Uterus (tissue), 4 donors: Measurements from ENCODE around the gene STPG4. TPM values are rescaled to one million over a fixed set of nuclear protein-coding genes. Genes with fewer than 3 reads are reported as not detected.
A peak's percentile ranks its signal among the peaks of the same experiment; 100 is the strongest.

Experiments used
- DNase-seq, 2 donors: peaks; one replicate each; pipeline ENCODE4 v3.0.0-alpha.2; 2019 to 2020
- H3K27ac ChIP-seq, 2 donors: fragments of 200-600 bp; sonication (generic); 1 replicate in 1 of 2; 2 replicates in 1 of 2; pipeline ENCODE4 v1.5.1; 2016 to 2018
- H3K27me3 ChIP-seq, 2 donors: fragments of 200-600 bp; sonication (generic); one replicate each; pipeline ENCODE4 v1.5.1; 2018 to 2019; ENCODE audit warnings: control low read depth in 1 of 2
- H3K36me3 ChIP-seq, 2 donors: fragments of 200-600 bp; sonication (generic); one replicate each; pipeline ENCODE4 v1.5.1; 2019; ENCODE audit warnings: control low read depth in 1 of 2
- H3K4me1 ChIP-seq, 2 donors: fragments of 200-600 bp; sonication (generic); one replicate each; pipeline ENCODE4 v1.5.1; 2018 to 2019; ENCODE audit warnings: control low read depth in 1 of 2
- H3K4me3 ChIP-seq, 2 donors: fragments of 200-600 bp; sonication (generic); 1 replicate in 1 of 2; 2 replicates in 1 of 2; pipeline ENCODE4 v1.5.1; 2018 to 2019; ENCODE audit warnings: mild to moderate bottlenecking in 1 of 2
- H3K9me3 ChIP-seq, 2 donors: fragments of 200-600 bp; sonication (generic); one replicate each; pipeline ENCODE4 v1.5.1; 2019; ENCODE audit warnings: control low read depth in 1 of 2
- POLR2A ChIP-seq, 2 donors: fragments of 450-650 bp; IDR thresholded peaks; one replicate each; pipeline ENCODE4 v1.6.1; 2016; ENCODE audit warnings: antibody characterized with exemption in 2 of 2, mild to moderate bottlenecking in 1 of 2, moderate library complexity in 1 of 2
- intact Hi-C: fragments of 100-400 bp; cut with DNase I; formaldehyde crosslinking; loops from one replicate; pipeline ENCODE4 v1.15.1; 2023; ENCODE audit warnings: low total_unique reads
- total RNA-seq, 4 donors: library from RNA; depleted of rRNA in 3 of 4; stranded (reverse); fragments of >200 nt in 3 of 4; gene quantifications; one replicate each; pipeline versions ENCODE4 v1.1.0 to v1.2.4, GENCODE V29; 2014 to 2023
- TF ChIP-seq, protein P1 (sequence below), 4 experiments: fragments of 200-600 bp in 2 of 4; fragments of 450-650 bp in 2 of 4; sonication (generic) in 2 of 4; IDR thresholded peaks; one replicate each; pipeline ENCODE4 v1.5.1; 2016 to 2019; ENCODE audit warnings: antibody characterized with exemption in 4 of 4, mild to moderate bottlenecking in 2 of 4, moderate library complexity in 1 of 4
- donor health status: DM: yes; HTN: yes; CAD: no.

Gene STPG4
- total RNA-seq, 4 donors from 2014 or later, result 1.0 TPM; not detected in 3

DNA sequence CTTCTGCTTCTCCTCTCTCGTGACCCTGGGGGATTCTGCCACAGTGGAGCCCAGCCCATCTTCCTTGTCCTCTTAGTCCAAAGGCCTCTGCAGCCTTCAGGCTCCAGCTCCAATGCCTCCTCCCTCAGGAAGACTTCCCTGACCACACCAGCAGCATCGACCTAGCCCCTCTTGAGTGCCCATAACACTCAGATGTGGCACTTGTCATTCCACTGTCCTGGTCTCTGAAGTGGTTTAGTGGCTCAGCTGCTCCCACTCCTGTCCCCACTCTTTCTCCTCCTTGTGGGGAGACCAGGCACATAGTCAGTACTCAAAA, 97.5 kb downstream of the STPG4 start:
- Histone ChIP-seq H3K27ac (peak overlapping the region; percentile 87), H3K4me1 (peaks cover 17 to 50% of the 10 kb centered on the region in 2 donors), H3K9me3 (no peaks in the 10 kb centered on the region), H3K36me3 (no peaks in the 10 kb centered on the region), H3K27me3 (no peaks in the 10 kb centered on the region), H3K4me3 (no peak overlapping the region)
- peak in 1 of 2 donors; percentile 10 for TF ChIP-seq POLR2A (IDR thresholded peaks at IDR 0.05)
- TF ChIP-seq, protein P1, sequence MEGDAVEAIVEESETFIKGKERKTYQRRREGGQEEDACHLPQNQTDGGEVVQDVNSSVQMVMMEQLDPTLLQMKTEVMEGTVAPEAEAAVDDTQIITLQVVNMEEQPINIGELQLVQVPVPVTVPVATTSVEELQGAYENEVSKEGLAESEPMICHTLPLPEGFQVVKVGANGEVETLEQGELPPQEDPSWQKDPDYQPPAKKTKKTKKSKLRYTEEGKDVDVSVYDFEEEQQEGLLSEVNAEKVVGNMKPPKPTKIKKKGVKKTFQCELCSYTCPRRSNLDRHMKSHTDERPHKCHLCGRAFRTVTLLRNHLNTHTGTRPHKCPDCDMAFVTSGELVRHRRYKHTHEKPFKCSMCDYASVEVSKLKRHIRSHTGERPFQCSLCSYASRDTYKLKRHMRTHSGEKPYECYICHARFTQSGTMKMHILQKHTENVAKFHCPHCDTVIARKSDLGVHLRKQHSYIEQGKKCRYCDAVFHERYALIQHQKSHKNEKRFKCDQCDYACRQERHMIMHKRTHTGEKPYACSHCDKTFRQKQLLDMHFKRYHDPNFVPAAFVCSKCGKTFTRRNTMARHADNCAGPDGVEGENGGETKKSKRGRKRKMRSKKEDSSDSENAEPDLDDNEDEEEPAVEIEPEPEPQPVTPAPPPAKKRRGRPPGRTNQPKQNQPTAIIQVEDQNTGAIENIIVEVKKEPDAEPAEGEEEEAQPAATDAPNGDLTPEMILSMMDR (IDR thresholded peaks at IDR 0.05), result no peak
- intact Hi-C loops, result no loop called here
- DNase-seq, result no peak

DNA sequence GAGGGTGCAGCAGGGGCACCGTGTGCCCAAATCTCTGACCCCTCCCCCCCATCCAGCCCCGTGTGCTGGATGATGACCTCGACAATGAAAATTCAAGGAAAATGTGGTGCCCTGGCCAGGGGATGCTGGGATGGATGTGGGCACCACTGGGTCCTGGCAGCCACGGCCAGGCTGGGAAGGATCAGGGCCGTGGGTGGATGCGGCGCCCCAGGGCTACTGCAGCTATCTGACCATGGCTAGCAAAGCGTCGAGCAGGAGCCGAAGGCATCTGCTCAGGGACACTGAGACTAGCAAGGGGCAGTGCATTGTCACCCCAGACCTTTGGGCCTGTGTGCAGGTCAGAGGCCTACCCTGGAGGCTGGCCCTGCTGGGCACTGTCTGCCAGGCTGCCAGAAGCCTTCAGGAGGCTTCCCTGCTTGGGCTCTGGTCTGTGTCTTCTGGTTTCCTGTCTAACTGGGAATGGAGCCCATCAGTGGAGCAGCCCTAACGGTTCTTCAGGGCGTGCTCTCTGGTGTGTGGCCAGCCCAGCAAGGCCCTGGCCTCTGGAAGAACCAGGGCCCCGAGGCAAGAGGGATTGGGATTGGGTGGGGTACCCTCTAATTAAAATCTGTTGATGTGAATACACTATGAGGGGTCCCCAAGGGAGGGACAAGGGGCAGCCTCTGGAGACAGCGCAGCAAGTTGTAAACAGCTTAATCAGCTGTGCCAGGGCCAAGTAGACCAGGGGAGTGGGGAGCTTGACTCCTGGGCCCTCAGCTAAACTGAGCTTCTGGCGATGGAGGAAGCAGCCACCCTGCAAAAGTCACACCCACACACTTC, 98.0 kb downstream of the STPG4 start:
- H3K4me1 ChIP-seq, result peaks cover 17 to 45% of the 10 kb centered on the region in 2 donors
- no peaks in the 10 kb centered on the region for H3K9me3 ChIP-seq
- H3K27ac ChIP-seq, result peak overlapping the region; percentile 87
- TF ChIP-seq, protein P1 (IDR thresholded peaks at IDR 0.05), result no peak
- TF ChIP-seq POLR2A (IDR thresholded peaks at IDR 0.05), result no peak
- peak in 1 of 2 donors; percentile 57 for DNase-seq
- H3K36me3 ChIP-seq, result no peaks in the 10 kb centered on the region
- H3K4me3 ChIP-seq, result no peak overlapping the region
- no peaks in the 10 kb centered on the region for H3K27me3 ChIP-seq
- intact Hi-C loops, result no loop called here

DNA sequence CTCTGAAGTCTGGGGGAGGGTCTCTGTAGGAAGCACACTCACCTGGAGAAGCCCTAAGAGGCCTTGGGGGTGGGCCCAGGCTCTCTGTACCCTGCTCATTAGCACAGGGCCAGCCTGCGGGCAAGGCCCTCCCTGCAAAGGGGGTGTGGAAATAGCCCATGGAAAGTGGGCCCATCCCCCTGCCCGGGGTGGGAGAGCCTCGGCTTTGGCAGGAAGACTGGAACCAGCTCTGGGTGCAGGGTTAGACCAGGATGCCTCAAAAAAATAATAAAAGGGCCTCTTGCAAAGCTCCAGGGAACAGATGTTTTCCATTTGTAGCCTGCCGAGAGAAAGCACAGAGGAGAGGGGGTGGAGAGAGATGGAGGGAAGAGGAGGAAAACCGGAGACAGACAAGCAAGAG, 98.7 kb downstream of the STPG4 start:
- H3K4me1 ChIP-seq, result peaks cover 17 to 45% of the 10 kb centered on the region in 2 donors
- intact Hi-C loops, result no loop called here

DNA sequence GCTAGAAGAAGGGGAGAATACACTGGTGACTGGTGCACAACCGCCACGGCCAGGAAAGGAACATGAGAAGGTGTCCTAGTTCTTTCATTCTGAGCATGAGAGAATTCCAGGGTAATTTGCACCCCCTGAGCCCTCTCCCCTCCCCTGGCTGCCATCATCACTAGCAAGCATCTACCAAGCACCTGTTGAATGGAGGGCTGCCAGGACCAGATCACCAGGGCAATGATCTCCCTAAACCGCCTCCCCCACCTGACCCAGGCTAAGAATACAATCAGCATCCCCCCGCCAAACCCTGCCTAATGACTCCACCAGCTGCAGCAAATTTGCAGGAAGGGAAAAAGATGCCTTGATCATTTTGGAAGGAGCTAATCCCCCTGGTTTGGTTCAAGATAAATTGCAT, 100.2 kb downstream of the STPG4 start:
- Histone ChIP-seq H3K4me3 (no peak overlapping the region), H3K9me3 (no peaks in the 10 kb centered on the region), H3K27me3 (no peaks in the 10 kb centered on the region), H3K4me1 (peaks cover 17 to 45% of the 10 kb centered on the region in 2 donors), H3K27ac (peak overlapping the region in 1 of 2 donors; percentile 87), H3K36me3 (no peaks in the 10 kb centered on the region)
- no peak for DNase-seq
- intact Hi-C loops, result no loop called here
- TF ChIP-seq POLR2A (IDR thresholded peaks at IDR 0.05), result no peak

More for the DNA sequence above, 98.7 kb downstream of the STPG4 start:
- TF ChIP-seq, protein P1 (IDR thresholded peaks at IDR 0.05), result no peak
- TF ChIP-seq POLR2A (IDR thresholded peaks at IDR 0.05), result no peak
- Histone ChIP-seq H3K36me3 (no peaks in the 10 kb centered on the region), H3K4me3 (no peak overlapping the region), H3K27ac (peak overlapping the region; percentile 87), H3K9me3 (no peaks in the 10 kb centered on the region), H3K27me3 (no peaks in the 10 kb centered on the region)
- peak; percentile 49 to 62 for DNase-seq

DNA sequence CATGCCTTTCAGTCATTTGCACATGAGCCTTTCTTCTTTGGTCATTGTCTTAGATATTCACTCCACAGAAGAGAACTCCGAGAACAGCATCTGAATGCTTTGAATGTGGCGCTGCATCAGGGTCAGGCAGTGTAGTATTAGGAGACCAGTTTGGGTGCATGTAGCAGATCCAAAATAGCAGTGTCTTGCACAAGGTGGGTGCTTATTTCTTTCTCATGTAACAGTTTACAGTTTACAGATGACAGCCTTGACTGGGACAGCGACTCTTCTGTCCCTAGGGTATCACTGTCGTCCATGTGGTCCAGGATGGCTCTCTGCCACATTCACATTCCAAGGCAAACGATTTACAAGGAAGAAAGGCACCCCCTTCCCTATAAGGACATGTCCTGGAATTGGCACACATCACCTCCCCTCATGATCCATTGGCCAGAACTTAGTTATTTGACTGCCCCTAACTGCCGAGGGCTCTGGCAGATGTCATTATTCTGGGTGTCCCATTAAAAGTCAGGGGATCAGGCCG, 101.0 kb downstream of the STPG4 start:
- intact Hi-C loops, result no loop called here
- Histone ChIP-seq H3K27ac (no peak overlapping the region), H3K4me1 (peaks cover 17 to 40% of the 10 kb centered on the region in 2 donors), H3K4me3 (no peak overlapping the region), H3K9me3 (no peaks in the 10 kb centered on the region), H3K27me3 (no peaks in the 10 kb centered on the region), H3K36me3 (no peaks in the 10 kb centered on the region)
- DNase-seq, result no peak
- TF ChIP-seq POLR2A (IDR thresholded peaks at IDR 0.05), result no peak
- TF ChIP-seq, protein P1 (IDR thresholded peaks at IDR 0.05), result no peak
